ENCODE measurements around the gene IL17RE. TPM values are rescaled to one million over a fixed set of nuclear protein-coding genes. Genes with fewer than 3 reads are reported as not detected.
A peak's percentile ranks its signal among the peaks of the same experiment; 100 is the strongest.

The IL17RE gene
- total and polyA plus RNA-seq, 2 of the 13 experiments (the other 11 are each of a cell fraction or from before 2014, with no cell fraction given): 14.5 to 24.1 TPM

GRCh38 chr3:9902372-9903237 is at the start of gene IL17RE (continued):
- TF ChIP-seq RNF219 (CRISPR knock-in tag; IDR thresholded peaks at IDR 0.05) (no peak), ZNF207 (IDR thresholded peaks at IDR 0.05; ENCODE audit: borderline replicate concordance) (no peak), ZNF891 (CRISPR knock-in tag; IDR thresholded peaks at IDR 0.05) (no peak), JDP2 (CRISPR knock-in tag; IDR thresholded peaks at IDR 0.05; ENCODE audit: borderline replicate concordance) (no peak), JARID2 (CRISPR knock-in tag; IDR thresholded peaks at IDR 0.05; ENCODE audit: insufficient replicate concordance) (no peak), ZNF12 (CRISPR knock-in tag; IDR thresholded peaks at IDR 0.05) (peak; percentile 65; the same call in 1 of the 2 replicates), U2AF1 (optimal IDR thresholded peaks at IDR 0.05; ENCODE audit: low read depth, low read length) (no peak), NR2F1 (CRISPR knock-in tag; IDR thresholded peaks at IDR 0.05) (no peak), BCL3 (CRISPR knock-in tag; IDR thresholded peaks at IDR 0.05) (peak; percentile 11; the same call in 1 of the 2 replicates), STAT6 (CRISPR knock-in tag; IDR thresholded peaks at IDR 0.05; ENCODE audit: borderline replicate concordance) (no peak), FOXO4 (CRISPR knock-in tag; conservative IDR thresholded peaks at IDR 0.05) (no peak), ZNF333 (CRISPR knock-in tag; IDR thresholded peaks at IDR 0.05; ENCODE audit: borderline replicate concordance) (0 out of 2 replicates have a peak, but pooled peaks have one; percentile 52), DDIT3 (CRISPR knock-in tag; IDR thresholded peaks at IDR 0.05) (no peak), BRD4 (CRISPR knock-in tag; IDR thresholded peaks at IDR 0.05) (no peak), ZNF569 (CRISPR knock-in tag; IDR thresholded peaks at IDR 0.05; ENCODE audit: borderline replicate concordance) (no peak), NR3C1 (CRISPR knock-in tag; IDR thresholded peaks at IDR 0.05) (no peak), MEIS1 (CRISPR knock-in tag; IDR thresholded peaks at IDR 0.05; ENCODE audit: borderline replicate concordance) (0 out of 2 replicates have a peak, but pooled peaks have one; percentile 63), NBN (conservative IDR thresholded peaks at IDR 0.05) (no peak), HNRNPLL (IDR thresholded peaks at IDR 0.05; ENCODE audit: low read depth, low read length, poor library complexity, severe bottlenecking) (no peak), POLR2G (IDR thresholded peaks at IDR 0.05; ENCODE audit: low read depth, low read length) (peak; percentile 73)

All from HepG2 (cell line).